NCI-H82 (cell line): ENCODE data around the gene GUCY2D.
A peak's percentile ranks its signal among the peaks of the same experiment; 100 is the strongest.

ENCODE experiments used
- DNase-seq: peaks from one replicate; lab custom pipeline; 2025; lab: John Stamatoyannopoulos, UW

GUCY2D gene

DNA sequence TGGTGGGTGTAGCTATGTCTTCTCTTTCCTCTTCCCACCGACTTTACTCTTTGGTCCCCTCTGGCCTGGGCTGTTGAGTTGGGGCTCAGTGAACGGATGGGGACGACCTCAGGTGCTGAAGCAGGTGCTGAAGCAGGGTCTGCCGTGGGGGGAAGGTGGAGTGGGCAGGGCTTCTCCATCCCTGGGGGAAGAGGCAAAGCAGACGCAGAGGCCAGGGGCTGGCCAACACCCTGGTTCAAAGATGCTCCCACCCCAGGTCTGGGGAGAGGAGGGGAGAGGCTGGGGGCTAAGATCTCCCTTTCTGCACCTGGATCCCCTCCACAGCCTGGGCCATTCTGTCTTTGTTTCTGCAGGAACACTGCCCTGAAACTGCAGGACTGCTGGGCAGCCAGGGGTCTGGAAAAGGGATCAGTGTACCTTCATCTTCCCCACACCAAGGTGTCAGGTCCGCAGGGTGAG is 62.2 kb downstream of the GUCY2D start:
- no peak for DNase-seq

DNA sequence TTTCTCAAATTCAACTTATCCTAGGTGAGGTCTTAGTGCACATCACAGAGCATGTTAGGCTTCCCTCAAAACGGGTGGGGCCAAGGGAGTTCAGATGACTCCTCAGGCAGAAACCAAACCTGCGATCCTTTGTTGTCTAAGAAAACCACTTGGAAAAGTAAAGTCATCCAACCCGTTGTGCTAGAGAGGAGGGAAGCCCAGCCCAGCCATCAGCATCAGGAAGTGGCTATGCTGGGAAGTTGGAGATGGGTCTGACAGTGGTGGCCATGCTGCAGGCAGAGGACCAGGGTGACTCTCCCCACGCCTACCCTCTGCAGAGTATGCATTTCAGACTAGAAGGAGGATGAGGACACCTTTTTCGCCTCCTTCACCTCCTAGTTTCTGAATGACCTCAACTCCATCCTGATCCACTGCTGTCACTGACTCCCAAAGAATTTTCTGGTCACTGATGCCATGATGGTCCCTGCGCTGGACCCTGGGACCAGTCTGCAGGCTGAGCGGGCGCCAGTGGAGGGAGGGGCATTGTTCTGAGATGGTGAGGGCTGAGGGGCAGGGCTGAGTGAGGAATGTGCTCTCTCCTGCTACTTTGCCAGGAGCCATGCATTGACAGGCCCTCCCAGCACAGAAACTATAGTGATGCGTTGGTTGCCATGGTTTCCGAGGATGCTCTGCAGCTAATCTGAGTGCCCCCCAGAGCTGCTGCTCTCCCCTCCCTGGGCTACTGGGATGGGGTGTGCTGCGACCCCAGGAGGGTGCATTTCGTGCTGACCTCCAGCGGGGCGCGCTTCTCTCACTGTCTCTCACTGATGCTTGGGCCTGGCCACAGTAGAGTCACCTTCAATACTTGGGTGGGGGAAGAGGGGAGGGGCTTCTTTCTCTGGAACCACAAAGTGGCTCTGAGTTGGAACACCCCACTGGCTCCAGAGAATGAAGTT is 64.7 kb downstream of the GUCY2D start:
- DNase-seq, result no peak

DNA sequence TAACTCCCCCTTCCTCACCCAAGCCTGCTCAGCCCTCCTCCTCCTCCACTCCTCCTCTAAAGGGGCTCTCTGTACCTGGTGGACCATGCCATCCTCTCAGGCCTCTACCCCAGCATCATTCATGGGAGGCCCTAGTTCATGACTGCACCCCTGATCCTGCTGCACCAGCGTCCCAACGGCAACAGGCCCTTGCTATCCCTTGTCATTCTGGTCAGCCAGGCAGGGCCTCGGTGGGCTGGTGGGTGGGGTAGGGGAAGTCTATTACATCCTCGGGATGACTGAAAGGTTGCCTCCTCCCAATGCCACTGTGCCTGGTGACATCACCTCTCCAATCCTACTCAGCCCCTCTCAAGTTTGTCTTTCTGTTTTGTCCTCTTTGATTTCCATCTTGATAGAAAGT is 65.4 kb downstream of the GUCY2D start:
- DNase-seq, result no peak

DNA sequence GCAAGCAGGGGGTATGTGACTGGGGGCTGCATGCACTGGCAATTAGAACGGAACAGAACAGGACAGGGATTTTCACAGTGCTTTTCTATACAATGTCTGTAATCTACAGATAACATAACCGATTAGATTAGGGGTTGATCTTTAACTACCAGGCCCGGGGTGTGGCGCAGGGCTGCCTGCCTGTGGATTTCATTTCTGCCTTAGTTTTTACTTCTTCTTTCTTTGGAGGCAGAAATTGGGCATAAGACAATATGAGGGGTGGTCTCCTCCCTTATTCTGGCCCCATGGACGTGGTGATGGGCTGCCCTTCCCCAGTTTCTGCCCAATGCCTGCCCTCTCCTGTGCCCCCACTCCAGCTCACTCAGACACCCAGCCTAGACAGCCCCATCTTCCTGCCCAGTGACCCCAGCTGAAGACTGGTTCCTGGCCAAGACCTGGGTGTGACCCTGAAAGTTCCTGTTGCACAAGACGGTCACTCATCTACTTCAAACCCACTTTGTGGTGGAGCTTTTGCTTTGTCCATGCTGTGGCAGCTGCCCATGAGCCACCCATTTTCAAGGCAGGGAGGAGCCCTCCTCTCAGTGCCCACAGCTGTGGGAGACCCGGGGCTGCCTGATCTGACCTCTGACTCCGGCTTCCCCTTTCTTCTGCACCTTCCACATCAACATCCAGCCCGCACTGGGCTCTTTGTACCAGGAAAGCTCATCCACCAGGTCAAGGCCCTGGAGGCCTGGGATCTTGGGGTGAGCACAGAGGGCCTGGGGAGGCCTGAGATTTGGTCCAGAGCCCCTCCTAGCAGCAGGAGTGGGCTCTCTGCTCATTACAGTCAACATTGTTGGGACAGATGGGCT is 66.5 kb downstream of the GUCY2D start:
- no peak for DNase-seq

DNA sequence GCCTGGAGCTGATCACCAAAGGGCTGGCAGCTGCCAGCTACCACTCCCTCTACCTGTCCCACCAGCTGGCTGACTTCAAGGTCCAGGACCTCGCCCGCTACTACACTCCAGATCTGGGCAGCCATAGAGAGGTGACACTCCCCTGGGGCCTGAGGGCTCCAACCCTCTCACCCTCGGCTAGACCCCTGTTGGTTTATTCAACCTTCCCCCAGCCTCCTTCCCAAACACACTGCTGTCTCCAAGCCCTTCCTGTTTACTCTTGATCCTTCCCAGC is 67.1 kb downstream of the GUCY2D start:
- DNase-seq, result peak; percentile 29
